HG03439 (cell line): ENCODE measurements around the gene HTR2C.

Experiments
- ATAC-seq: cut with Tn5 transposase; IDR thresholded peaks from one replicate; pipeline ENCODE4 v1.9.1; 2021; ENCODE audit warnings: mild to moderate bottlenecking, moderate library complexity; ENCODE audit not compliant: unreplicated experiment

Gene HTR2C

DNA sequence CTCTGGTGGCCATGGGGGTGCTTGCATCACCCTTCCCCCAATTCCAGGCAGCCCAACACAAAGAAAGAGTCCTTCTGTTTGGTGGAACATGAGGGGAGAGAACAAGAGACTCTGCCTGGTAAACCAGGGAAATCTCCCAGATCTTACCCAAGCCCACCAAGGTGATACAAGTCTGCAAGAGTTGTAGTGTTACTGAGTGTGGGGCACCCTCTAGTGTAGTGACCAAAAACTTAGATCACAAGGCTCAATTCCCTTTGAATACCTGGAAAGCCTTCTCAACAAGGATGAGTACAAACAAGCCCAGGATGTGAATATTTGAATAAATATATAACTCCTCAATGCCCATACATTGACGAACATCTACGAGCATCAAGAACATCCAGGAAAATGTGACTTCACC, 368.8 kb downstream of the HTR2C start:
- ATAC-seq = no peak
